Measurements from ENCODE around the gene CEMIP. TPM values are rescaled to one million over a fixed set of nuclear protein-coding genes. Genes with fewer than 3 reads are reported as not detected.
"Not testable (repeated sequence)": the region's sequence is repeated elsewhere in the genome, so short reads cannot be mapped to it uniquely, and the experiment has no call there.

Gene CEMIP
- total RNA-seq, 1 donor from 2014 or later: 0.52 TPM

DNA sequence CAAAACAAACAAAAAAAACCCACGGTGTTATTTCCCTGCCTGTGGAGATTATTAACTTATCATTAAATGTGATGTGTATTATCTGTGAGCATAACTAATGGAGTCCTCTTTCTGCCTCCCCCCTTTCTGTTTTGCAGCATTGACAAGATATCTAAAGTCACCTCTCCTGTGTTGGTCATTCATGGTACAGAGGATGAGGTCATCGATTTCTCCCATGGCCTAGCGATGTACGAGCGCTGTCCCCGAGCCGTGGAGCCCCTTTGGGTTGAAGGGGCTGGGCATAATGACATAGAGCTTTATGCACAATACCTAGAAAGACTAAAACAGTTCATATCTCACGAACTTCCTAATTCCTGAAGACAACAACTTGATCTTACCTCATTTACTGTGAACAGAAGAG, 25.2 kb upstream of the CEMIP start:
- no peaks in the 10 kb centered on the region for H3K9me3 ChIP-seq (ENCODE audit: control insufficient read depth in 3 of 3, low read length in 3 of 3)
- no peak overlapping the region for H3K27ac ChIP-seq (ENCODE audit: low read depth, low read length)
- H3K9ac ChIP-seq (ENCODE audit: low read depth in 1 of 3, low read length in 3 of 3): no peak overlapping the region
- H3K4me3 ChIP-seq (ENCODE audit: low read length in 3 of 3): no peak overlapping the region
- H3K36me3 ChIP-seq (ENCODE audit: control insufficient read depth in 3 of 3, insufficient read depth in 3 of 3, low read length in 3 of 3): no peaks in the 10 kb centered on the region
- no peaks in the 10 kb centered on the region for H3K27me3 ChIP-seq (ENCODE audit: control insufficient read depth in 3 of 3, insufficient read depth in 3 of 3, low read length in 3 of 3)
- no peaks in the 10 kb centered on the region for H3K4me1 ChIP-seq (ENCODE audit: control insufficient read depth in 3 of 3, insufficient read depth in 3 of 3, low read length in 3 of 3)

GRCh38 chr15:80755885-80756284, 23.3 kb upstream of the CEMIP start:
- no peaks in the 10 kb centered on the region for H3K9me3 ChIP-seq (ENCODE audit: control insufficient read depth in 3 of 3, low read length in 3 of 3)
- H3K4me1 ChIP-seq (ENCODE audit: control insufficient read depth in 3 of 3, insufficient read depth in 3 of 3, low read length in 3 of 3): no peaks in the 10 kb centered on the region
- no peaks in the 10 kb centered on the region for H3K36me3 ChIP-seq (ENCODE audit: control insufficient read depth in 3 of 3, insufficient read depth in 3 of 3, low read length in 3 of 3)
- no peak overlapping the region for H3K9ac ChIP-seq (ENCODE audit: low read depth in 1 of 3, low read length in 3 of 3)
- no peaks in the 10 kb centered on the region for H3K27me3 ChIP-seq (ENCODE audit: control insufficient read depth in 3 of 3, insufficient read depth in 3 of 3, low read length in 3 of 3)
- H3K27ac ChIP-seq (ENCODE audit: low read depth, low read length): no peak overlapping the region
- no peak overlapping the region for H3K4me3 ChIP-seq (ENCODE audit: low read length in 3 of 3)

DNA sequence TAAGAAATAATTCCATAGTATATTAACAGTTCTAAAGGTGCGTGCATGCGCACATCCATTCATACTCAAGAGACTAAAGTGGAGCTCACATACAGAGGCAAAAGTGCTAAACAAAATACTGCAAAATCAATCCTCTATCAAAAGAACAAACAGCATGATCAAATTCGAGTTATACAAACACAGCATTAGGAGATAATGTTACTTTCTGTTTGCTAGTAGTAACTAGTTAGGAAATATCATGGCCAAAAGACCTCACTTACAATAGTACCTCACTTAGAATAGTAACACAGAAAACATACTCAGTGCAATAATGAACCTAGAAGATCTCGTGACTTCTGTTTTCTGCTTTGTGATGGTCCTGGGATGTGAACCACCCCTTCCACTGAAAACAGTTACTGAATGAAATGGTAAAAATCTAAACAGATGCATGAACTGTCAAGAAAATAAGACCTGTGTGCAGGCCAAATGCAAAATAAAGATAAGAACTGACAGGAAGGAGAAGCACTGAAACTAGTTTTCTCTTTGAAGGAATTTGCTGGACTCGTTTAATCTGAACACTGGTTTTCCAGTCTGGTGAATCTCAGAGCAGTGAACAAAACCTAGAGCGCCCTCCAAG, 20.9 kb upstream of the CEMIP start:
- Histone ChIP-seq H3K4me3 (ENCODE audit: low read length in 3 of 3) (no peak overlapping the region), H3K4me1 (ENCODE audit: control insufficient read depth in 3 of 3, insufficient read depth in 3 of 3, low read length in 3 of 3) (no peaks in the 10 kb centered on the region), H3K27me3 (ENCODE audit: control insufficient read depth in 3 of 3, insufficient read depth in 3 of 3, low read length in 3 of 3) (no peaks in the 10 kb centered on the region), H3K36me3 (ENCODE audit: control insufficient read depth in 3 of 3, insufficient read depth in 3 of 3, low read length in 3 of 3) (no peaks in the 10 kb centered on the region), H3K9me3 (ENCODE audit: control insufficient read depth in 3 of 3, low read length in 3 of 3) (no peaks in the 10 kb centered on the region), H3K9ac (ENCODE audit: low read depth in 1 of 3, low read length in 3 of 3) (no peak overlapping the region), H3K27ac (ENCODE audit: low read depth, low read length) (no peak overlapping the region)

GRCh38 chr15:80760960-80761359, 18.2 kb upstream of the CEMIP start:
- no peak overlapping the region for H3K27ac ChIP-seq (ENCODE audit: low read depth, low read length)
- H3K36me3 ChIP-seq (ENCODE audit: control insufficient read depth in 3 of 3, insufficient read depth in 3 of 3, low read length in 3 of 3): no peaks in the 10 kb centered on the region
- no peaks in the 10 kb centered on the region for H3K4me1 ChIP-seq (ENCODE audit: control insufficient read depth in 3 of 3, insufficient read depth in 3 of 3, low read length in 3 of 3)
- no peaks in the 10 kb centered on the region for H3K27me3 ChIP-seq (ENCODE audit: control insufficient read depth in 3 of 3, insufficient read depth in 3 of 3, low read length in 3 of 3)
- H3K4me3 ChIP-seq (ENCODE audit: low read length in 3 of 3): no peak overlapping the region
- H3K9me3 ChIP-seq (ENCODE audit: control insufficient read depth in 3 of 3, low read length in 3 of 3): no peaks in the 10 kb centered on the region
- no peak overlapping the region for H3K9ac ChIP-seq (ENCODE audit: low read depth in 1 of 3, low read length in 3 of 3)

- no peak overlapping the region for H3K4me3 ChIP-seq (ENCODE audit: low read length in 3 of 3)
- H3K27ac ChIP-seq (ENCODE audit: low read depth, low read length): no peak overlapping the region
- H3K27me3 ChIP-seq (ENCODE audit: control insufficient read depth in 3 of 3, insufficient read depth in 3 of 3, low read length in 3 of 3): no peaks in the 10 kb centered on the region
- H3K9ac ChIP-seq (ENCODE audit: low read depth in 1 of 3, low read length in 3 of 3): no peak overlapping the region
- no peaks in the 10 kb centered on the region for H3K36me3 ChIP-seq (ENCODE audit: control insufficient read depth in 3 of 3, insufficient read depth in 3 of 3, low read length in 3 of 3)
- no peaks in the 10 kb centered on the region for H3K9me3 ChIP-seq (ENCODE audit: control insufficient read depth in 3 of 3, low read length in 3 of 3)
- H3K4me1 ChIP-seq (ENCODE audit: control insufficient read depth in 3 of 3, insufficient read depth in 3 of 3, low read length in 3 of 3): no peaks in the 10 kb centered on the region
These were observed 17.4 kb upstream of the CEMIP start for GRCh38 chr15:80761754-80762153.

DNA sequence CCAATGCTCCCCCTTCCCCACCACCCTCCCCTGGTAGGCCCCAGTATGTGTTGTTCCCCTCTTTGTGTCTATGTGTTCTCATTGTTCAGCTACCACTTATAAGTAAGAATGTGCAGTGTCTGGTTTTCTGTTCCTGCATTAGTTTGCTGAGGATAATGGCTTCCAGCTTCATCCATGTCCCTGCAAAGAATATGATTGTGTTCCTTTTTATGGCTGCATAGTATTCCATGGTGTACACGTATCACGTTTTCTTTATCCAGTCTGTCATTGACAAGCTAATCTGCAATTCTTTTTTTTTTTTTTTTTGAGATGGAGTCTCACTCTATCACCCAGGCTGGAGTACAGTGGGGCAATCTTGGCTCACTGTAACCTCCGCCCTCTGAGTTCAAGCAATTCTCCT, 15.9 kb upstream of the CEMIP start:
- not testable (repeated sequence) for H3K27ac ChIP-seq (ENCODE audit: low read depth, low read length); H3K4me1 ChIP-seq (ENCODE audit: control insufficient read depth in 3 of 3, insufficient read depth in 3 of 3, low read length in 3 of 3); H3K9me3 ChIP-seq (ENCODE audit: control insufficient read depth in 3 of 3, low read length in 3 of 3); H3K27me3 ChIP-seq (ENCODE audit: control insufficient read depth in 3 of 3, insufficient read depth in 3 of 3, low read length in 3 of 3); H3K9ac ChIP-seq (ENCODE audit: low read depth in 1 of 3, low read length in 3 of 3); H3K36me3 ChIP-seq (ENCODE audit: control insufficient read depth in 3 of 3, insufficient read depth in 3 of 3, low read length in 3 of 3); H3K4me3 ChIP-seq (ENCODE audit: low read length in 3 of 3)

DNA sequence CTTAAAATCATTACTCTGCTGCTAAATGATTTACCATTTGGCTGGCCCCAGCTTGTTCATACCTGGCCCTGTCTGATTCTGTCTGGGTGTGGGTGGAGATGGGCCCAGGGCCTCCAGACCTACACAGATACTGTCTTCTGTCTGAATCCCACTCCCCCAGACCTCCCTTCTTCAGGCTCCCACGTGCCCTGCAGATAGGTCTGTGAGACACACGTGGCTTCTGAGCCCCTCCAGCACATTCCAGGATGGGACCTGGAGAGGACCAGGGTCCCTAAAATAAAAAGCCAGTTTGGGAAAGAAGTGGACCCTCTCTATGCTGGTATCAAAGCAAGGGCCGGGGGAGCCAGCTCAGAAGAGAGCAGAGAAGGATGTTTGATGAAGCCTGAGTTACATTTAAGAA, 14.6 kb upstream of the CEMIP start:
- H3K36me3 ChIP-seq (ENCODE audit: control insufficient read depth in 3 of 3, insufficient read depth in 3 of 3, low read length in 3 of 3): no peaks in the 10 kb centered on the region
- H3K9me3 ChIP-seq (ENCODE audit: control insufficient read depth in 3 of 3, low read length in 3 of 3): no peaks in the 10 kb centered on the region
- H3K27me3 ChIP-seq (ENCODE audit: control insufficient read depth in 3 of 3, insufficient read depth in 3 of 3, low read length in 3 of 3): no peaks in the 10 kb centered on the region
- H3K4me3 ChIP-seq (ENCODE audit: low read length in 3 of 3): no peak overlapping the region
- no peaks in the 10 kb centered on the region for H3K4me1 ChIP-seq (ENCODE audit: control insufficient read depth in 3 of 3, insufficient read depth in 3 of 3, low read length in 3 of 3)
- no peak overlapping the region for H3K27ac ChIP-seq (ENCODE audit: low read depth, low read length)
- H3K9ac ChIP-seq (ENCODE audit: low read depth in 1 of 3, low read length in 3 of 3): no peak overlapping the region

GRCh38 chr15:80766275-80766674, 12.9 kb upstream of the CEMIP start:
- no peaks in the 10 kb centered on the region for H3K27me3 ChIP-seq (ENCODE audit: control insufficient read depth in 3 of 3, insufficient read depth in 3 of 3, low read length in 3 of 3)
- H3K9ac ChIP-seq (ENCODE audit: low read depth in 1 of 3, low read length in 3 of 3): no peak overlapping the region
- no peak overlapping the region for H3K4me3 ChIP-seq (ENCODE audit: low read length in 3 of 3)
- H3K4me1 ChIP-seq (ENCODE audit: control insufficient read depth in 3 of 3, insufficient read depth in 3 of 3, low read length in 3 of 3): no peaks in the 10 kb centered on the region
- H3K36me3 ChIP-seq (ENCODE audit: control insufficient read depth in 3 of 3, insufficient read depth in 3 of 3, low read length in 3 of 3): no peaks in the 10 kb centered on the region
- no peaks in the 10 kb centered on the region for H3K9me3 ChIP-seq (ENCODE audit: control insufficient read depth in 3 of 3, low read length in 3 of 3)
- no peak overlapping the region for H3K27ac ChIP-seq (ENCODE audit: low read depth, low read length)

- Histone ChIP-seq H3K27ac (ENCODE audit: low read depth, low read length) (no peak overlapping the region), H3K27me3 (ENCODE audit: control insufficient read depth in 3 of 3, insufficient read depth in 3 of 3, low read length in 3 of 3) (no peaks in the 10 kb centered on the region), H3K4me1 (ENCODE audit: control insufficient read depth in 3 of 3, insufficient read depth in 3 of 3, low read length in 3 of 3) (no peaks in the 10 kb centered on the region), H3K9ac (ENCODE audit: low read depth in 1 of 3, low read length in 3 of 3) (no peak overlapping the region), H3K9me3 (ENCODE audit: control insufficient read depth in 3 of 3, low read length in 3 of 3) (no peaks in the 10 kb centered on the region), H3K36me3 (ENCODE audit: control insufficient read depth in 3 of 3, insufficient read depth in 3 of 3, low read length in 3 of 3) (no peaks in the 10 kb centered on the region), H3K4me3 (ENCODE audit: low read length in 3 of 3) (no peak overlapping the region)
These were observed 11.0 kb upstream of the CEMIP start for GRCh38 chr15:80768158-80768557.

DNA sequence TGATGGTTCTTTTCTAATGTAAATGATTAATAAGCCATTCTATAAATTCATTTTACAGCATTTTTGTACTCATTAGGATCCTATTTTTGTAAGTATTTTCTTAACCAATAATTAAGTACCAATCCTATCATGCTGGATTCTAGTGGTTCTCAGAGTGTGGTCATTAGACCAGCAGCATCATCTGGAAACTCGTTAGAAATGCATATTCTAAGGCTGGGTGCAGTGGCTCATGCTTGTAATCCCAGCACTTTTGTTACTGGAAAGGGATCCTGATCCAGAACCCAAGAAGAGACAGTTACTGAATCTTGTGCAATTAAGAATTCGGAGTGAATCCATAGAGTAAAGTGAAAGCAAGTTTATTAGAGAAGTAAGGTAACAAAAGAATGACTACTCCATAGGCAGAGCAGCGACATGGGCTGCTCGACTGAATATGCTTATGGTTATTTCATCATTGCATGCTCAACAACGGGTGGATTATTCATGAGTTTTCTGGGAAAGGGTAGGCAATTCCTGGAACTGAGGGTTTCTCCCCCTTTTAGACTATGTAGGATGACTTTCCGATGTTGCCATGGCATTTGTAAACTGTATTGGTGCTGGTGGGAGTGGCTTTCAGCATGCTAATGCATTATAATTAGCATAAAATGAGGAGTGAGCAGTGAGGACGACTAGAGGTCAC, 9.9 kb upstream of the CEMIP start:
- Histone ChIP-seq H3K27me3 (ENCODE audit: control insufficient read depth in 3 of 3, insufficient read depth in 3 of 3, low read length in 3 of 3) (no peaks in the 10 kb centered on the region), H3K9ac (ENCODE audit: low read depth in 1 of 3, low read length in 3 of 3) (no peak overlapping the region), H3K36me3 (ENCODE audit: control insufficient read depth in 3 of 3, insufficient read depth in 3 of 3, low read length in 3 of 3) (no peaks in the 10 kb centered on the region), H3K27ac (ENCODE audit: low read depth, low read length) (no peak overlapping the region), H3K4me3 (ENCODE audit: low read length in 3 of 3) (no peak overlapping the region), H3K4me1 (ENCODE audit: control insufficient read depth in 3 of 3, insufficient read depth in 3 of 3, low read length in 3 of 3) (no peaks in the 10 kb centered on the region), H3K9me3 (ENCODE audit: control insufficient read depth in 3 of 3, low read length in 3 of 3) (no peaks in the 10 kb centered on the region)
